ENCODE measurements around the gene SLC7A10.

The SLC7A10 gene

GRCh38 chr19:33256261-33256660 is 30.6 kb upstream of the SLC7A10 start:
- POLR2A ChIA-PET (ENCODE audit: low non-redundant PET), result no interaction called here

GRCh38 chr19:33255781-33256180 is 30.1 kb upstream of the SLC7A10 start:
- ChIA-PET POLR2A (ENCODE audit: low non-redundant PET) (interaction anchor here (0.6 kb wide), 1 partner anchor 140 kb away, joined by 5 read pairs; no protein-coding TSS in a partner anchor), CTCF (interaction anchor here (0.5 kb wide), 1 partner anchor 9 kb away, joined by 3 read pairs; no protein-coding TSS in a partner anchor)
- no peak overlapping the region for H3K27ac ChIP-seq
- no peak for DNase-seq (ENCODE audit: low spot score)
- TF ChIP-seq, protein P1, sequence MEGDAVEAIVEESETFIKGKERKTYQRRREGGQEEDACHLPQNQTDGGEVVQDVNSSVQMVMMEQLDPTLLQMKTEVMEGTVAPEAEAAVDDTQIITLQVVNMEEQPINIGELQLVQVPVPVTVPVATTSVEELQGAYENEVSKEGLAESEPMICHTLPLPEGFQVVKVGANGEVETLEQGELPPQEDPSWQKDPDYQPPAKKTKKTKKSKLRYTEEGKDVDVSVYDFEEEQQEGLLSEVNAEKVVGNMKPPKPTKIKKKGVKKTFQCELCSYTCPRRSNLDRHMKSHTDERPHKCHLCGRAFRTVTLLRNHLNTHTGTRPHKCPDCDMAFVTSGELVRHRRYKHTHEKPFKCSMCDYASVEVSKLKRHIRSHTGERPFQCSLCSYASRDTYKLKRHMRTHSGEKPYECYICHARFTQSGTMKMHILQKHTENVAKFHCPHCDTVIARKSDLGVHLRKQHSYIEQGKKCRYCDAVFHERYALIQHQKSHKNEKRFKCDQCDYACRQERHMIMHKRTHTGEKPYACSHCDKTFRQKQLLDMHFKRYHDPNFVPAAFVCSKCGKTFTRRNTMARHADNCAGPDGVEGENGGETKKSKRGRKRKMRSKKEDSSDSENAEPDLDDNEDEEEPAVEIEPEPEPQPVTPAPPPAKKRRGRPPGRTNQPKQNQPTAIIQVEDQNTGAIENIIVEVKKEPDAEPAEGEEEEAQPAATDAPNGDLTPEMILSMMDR (conservative IDR thresholded peaks at IDR 0.05; ENCODE audit: low read depth), result no peak

More at GRCh38 chr19:33256261-33256660, 30.6 kb upstream of the SLC7A10 start:
- CTCF ChIA-PET, result interaction anchor here (0.5 kb wide), 1 partner anchor 9 kb away, joined by 3 read pairs; no protein-coding TSS in a partner anchor
- H3K27ac ChIP-seq, result no peak overlapping the region
- TF ChIP-seq, protein P1 (conservative IDR thresholded peaks at IDR 0.05; ENCODE audit: low read depth), result no peak
- no peak for DNase-seq (ENCODE audit: low spot score)

- TF ChIP-seq, protein P1 (conservative IDR thresholded peaks at IDR 0.05; ENCODE audit: low read depth), result no peak
- no peak overlapping the region for H3K27ac ChIP-seq
- ChIA-PET POLR2A (ENCODE audit: low non-redundant PET) (no interaction called here), CTCF (no interaction called here)
- DNase-seq (ENCODE audit: low spot score), result no peak
Measured at GRCh38 chr19:33254245-33254824, 28.7 kb upstream of the SLC7A10 start.

DNA sequence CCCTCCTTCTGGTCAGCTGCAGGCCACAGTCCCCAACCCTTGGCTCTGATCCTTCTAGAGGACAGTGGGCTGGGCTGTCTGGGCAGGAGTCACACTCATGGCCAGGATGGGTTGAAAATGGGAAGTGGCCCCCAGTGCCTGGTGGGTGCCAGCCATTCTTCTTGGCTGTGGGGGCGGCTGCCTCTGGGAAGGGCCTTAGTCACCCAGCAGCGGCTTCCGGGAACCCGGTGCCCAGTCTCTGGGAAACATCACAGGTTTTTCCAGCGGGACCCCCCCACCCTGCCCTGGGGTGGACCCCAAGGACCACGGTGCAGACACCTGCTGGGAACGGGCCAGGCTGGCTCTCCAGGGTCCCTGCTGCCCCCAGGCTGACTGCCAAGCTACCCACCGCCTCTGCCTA is 27.3 kb upstream of the SLC7A10 start:
- TF ChIP-seq, protein P1 (conservative IDR thresholded peaks at IDR 0.05; ENCODE audit: low read depth), result no peak
- DNase-seq (ENCODE audit: low spot score), result no peak
- ChIA-PET CTCF (no interaction called here), POLR2A (ENCODE audit: low non-redundant PET) (no interaction called here)
- no peak overlapping the region for H3K27ac ChIP-seq

DNA sequence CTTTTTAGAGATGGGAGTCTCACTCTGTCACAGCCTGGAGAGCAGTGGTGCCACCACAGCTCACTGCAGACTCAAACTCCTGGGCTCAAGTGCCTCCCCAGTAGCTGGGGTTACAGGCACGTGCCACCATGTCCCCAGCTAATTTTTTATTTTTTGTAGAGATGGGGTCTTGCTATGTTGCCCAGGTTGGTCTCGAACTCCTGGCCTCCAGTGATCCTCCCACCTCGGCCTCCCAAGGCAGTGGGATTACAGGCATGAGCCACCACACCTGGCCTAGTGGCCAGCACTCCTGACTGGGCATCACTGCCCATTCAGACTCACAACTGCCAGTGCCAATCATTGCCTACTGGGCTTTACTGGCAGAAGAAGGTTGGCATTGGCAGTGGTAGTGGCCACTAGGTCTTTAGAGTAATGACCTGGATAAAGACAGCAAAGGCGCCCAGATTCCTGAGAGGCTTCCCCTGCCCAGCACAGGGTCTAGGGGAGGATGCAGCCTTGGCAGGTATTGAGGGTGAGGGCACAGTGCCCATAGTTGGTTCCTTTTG is 26.8 kb upstream of the SLC7A10 start:
- ChIA-PET CTCF (no interaction called here), POLR2A (ENCODE audit: low non-redundant PET) (no interaction called here)
- DNase-seq (ENCODE audit: low spot score), result no peak
- TF ChIP-seq, protein P1 (conservative IDR thresholded peaks at IDR 0.05; ENCODE audit: low read depth), result no peak
- H3K27ac ChIP-seq, result no peak overlapping the region

GRCh38 chr19:33251526-33252090 is 26.0 kb upstream of the SLC7A10 start:
- no peak for DNase-seq (ENCODE audit: low spot score)
- ChIA-PET POLR2A (ENCODE audit: low non-redundant PET) (no interaction called here), CTCF (no interaction called here)

More at GRCh38 chr19:33251526-33252090, 26.0 kb upstream of the SLC7A10 start:
- H3K27ac ChIP-seq, result no peak overlapping the region
- TF ChIP-seq, protein P1 (conservative IDR thresholded peaks at IDR 0.05; ENCODE audit: low read depth), result no peak
